H1 (cell line): ENCODE data around the gene GUCY2D. TPM values are rescaled to one million over a fixed set of nuclear protein-coding genes. Genes with fewer than 3 reads are reported as not detected.

Experiments
- ASH2L ChIP-seq: fragments of 200-600, 300-600 bp; sonication (generic); IDR thresholded peaks from one replicate; pipeline ENCODE4 v1.7.1; 2017; ENCODE audit warnings: low read length
- EP300 ChIP-seq, 2 experiments: IDR thresholded peaks; 1 replicate in 1 of 2; 2 replicates in 1 of 2; pipeline ENCODE4 v1.6.1; 2011 to 2012; ENCODE audit warnings: low read depth in 2 of 2, low read length in 2 of 2, mild to moderate bottlenecking in 2 of 2, borderline replicate concordance in 1 of 2, inconsistent platforms in 1 of 2, moderate library complexity in 1 of 2
- PHF8 ChIP-seq: fragments of 200-600 bp; sonication (generic); conservative IDR thresholded peaks from 2 replicates; pipeline ENCODE4 v1.7.1; 2012; ENCODE audit warnings: low read depth, mild to moderate bottlenecking, inconsistent platforms, low read length, moderate library complexity
- SP1 ChIP-seq: IDR thresholded peaks from 2 replicates; pipeline ENCODE4 v1.6.1; 2011; ENCODE audit warnings: low read depth, low read length
- TEAD4 ChIP-seq: IDR thresholded peaks from 2 replicates; pipeline ENCODE4 v1.6.1; 2012; ENCODE audit warnings: low read depth, low read length, inconsistent platforms, mixed read lengths
- polyA plus RNA-seq, 7 experiments: library from polyadenylated mRNA; depleted of rRNA in 3 of 7; stranded (reverse) in 5 of 7; unstranded in 2 of 7; fragments of >200 nt in 5 of 7; fragments of 200-250 nt in 2 of 7; gene quantifications; 1 replicate in 5 of 7; 2 replicates in 1 of 7; 4 replicates in 1 of 7; pipeline versions ENCODE4 v1.2.1 to v1.2.3, GENCODE V29; 2011 to 2013; ENCODE audit warnings: missing spikeins in 2 of 7, mixed read lengths in 2 of 7
- total RNA-seq: library from RNA; stranded (reverse); fragmentation: NEBNext Ultra II Directional; extraction: Animal tissue kit (Norgen Biotek cat#: 25700); gene quantifications from 2 replicates; pipeline ENCODE4 v1.2.1, GENCODE V29; 2021
- TF ChIP-seq, protein P1 (sequence below), 3 experiments: IDR thresholded peaks; 1 replicate in 2 of 3; 2 replicates in 1 of 3; pipeline versions ENCODE4 v1.5.1 to v1.6.1; 2011; ENCODE audit warnings: low read length in 3 of 3, mild to moderate bottlenecking in 3 of 3, inconsistent platforms in 2 of 3, low read depth in 1 of 3, moderate library complexity in 1 of 3; ENCODE audit not compliant: insufficient read depth in 1 of 3; ENCODE audit errors: control extremely low read depth in 1 of 3

GUCY2D gene
- total and polyA plus RNA-seq, 2 of the 8 experiments (the other 6 are each of a cell fraction or from before 2014, with no cell fraction given), result 0.20 to 0.48 TPM

DNA sequence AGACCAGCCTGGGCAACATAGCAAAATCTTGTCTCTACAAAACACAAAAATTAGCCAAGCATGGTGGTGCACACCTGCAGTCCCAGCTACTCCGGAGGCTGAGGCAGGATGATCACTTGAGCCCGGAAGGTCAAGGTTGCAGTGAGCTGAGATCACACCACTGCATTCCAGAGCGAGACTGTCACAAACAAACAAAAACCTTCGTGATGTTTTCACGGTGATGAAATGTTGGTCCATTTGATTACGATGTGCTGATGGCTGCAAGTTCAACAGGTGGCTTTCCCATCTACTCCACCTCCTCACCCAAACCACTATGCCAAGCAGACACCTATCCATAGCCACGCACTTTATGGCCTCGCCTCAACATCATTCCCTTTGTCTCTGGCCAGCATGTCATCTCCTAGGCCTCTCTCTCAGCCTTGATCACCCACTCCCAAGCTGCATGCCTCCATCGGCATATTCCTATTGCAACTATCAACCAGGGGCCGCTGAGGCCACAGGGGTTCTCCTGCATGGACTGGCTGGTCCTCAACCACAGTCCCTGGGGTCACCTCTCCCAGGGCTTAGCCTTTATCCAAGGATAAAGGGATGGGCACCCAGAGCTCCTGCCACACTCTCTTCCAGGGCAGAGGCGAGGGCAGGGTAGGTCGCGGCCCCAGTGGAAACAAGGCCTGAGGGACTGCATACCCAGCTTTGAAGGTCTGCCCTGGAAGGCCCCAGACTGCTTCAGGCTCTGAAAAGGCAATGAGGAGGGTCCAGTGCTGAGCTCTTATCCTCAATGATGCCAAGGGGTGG is 19.3 kb downstream of the GUCY2D start (continued):
- TF ChIP-seq, protein P1, sequence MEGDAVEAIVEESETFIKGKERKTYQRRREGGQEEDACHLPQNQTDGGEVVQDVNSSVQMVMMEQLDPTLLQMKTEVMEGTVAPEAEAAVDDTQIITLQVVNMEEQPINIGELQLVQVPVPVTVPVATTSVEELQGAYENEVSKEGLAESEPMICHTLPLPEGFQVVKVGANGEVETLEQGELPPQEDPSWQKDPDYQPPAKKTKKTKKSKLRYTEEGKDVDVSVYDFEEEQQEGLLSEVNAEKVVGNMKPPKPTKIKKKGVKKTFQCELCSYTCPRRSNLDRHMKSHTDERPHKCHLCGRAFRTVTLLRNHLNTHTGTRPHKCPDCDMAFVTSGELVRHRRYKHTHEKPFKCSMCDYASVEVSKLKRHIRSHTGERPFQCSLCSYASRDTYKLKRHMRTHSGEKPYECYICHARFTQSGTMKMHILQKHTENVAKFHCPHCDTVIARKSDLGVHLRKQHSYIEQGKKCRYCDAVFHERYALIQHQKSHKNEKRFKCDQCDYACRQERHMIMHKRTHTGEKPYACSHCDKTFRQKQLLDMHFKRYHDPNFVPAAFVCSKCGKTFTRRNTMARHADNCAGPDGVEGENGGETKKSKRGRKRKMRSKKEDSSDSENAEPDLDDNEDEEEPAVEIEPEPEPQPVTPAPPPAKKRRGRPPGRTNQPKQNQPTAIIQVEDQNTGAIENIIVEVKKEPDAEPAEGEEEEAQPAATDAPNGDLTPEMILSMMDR (IDR thresholded peaks at IDR 0.05; ENCODE audit: control extremely low read depth in 1 of 3, insufficient read depth in 1 of 3, low read depth in 1 of 3, low read length in 3 of 3), result no peak
- TF ChIP-seq ASH2L (no peak), TEAD4 (no peak), SP1 (no peak), PHF8 (no peak), EP300 (IDR thresholded peaks at IDR 0.05; ENCODE audit: borderline replicate concordance in 1 of 2, low read depth in 2 of 2, low read length in 2 of 2) (no peak)
- TF ChIP-seq, all 59 proteins: peak for 0
